Naive thymus-derived CD8-positive, alpha-beta T cell (primary cell): ENCODE measurements around the gene B4GAT1. TPM values are rescaled to one million over a fixed set of nuclear protein-coding genes. Genes with fewer than 3 reads are reported as not detected.

Source experiments
- ATAC-seq, 2 donors: fragments of 150-1000 bp; cut with Tn5 transposase in 1 of 2; sonication (Bioruptor Pico), chemical (Tn5 transposase) in 1 of 2; 1 replicate in 1 of 2; 2 replicates in 1 of 2; pipeline ENCODE4 v1.10.0; 2021; ENCODE audit warnings: mild to moderate bottlenecking in 2 of 2, moderate library complexity in 2 of 2
- POLR2A ChIA-PET: fragments of 350-600 bp; sonication (Branson Sonifier 250); formaldehyde crosslinking; loops from one replicate; lab custom pipeline; 2021; ENCODE audit warnings: antibody characterized with exemption; lab: Charles Lee
- DNase-seq, 10 donors: peaks; one replicate each; pipeline versions ENCODE4 v3.0.0 to v3.0.0-alpha.2; 2020 to 2022
- H3K27ac Mint-ChIP-seq, 10 donors: one replicate each; pipeline ENCODE4 v1.8.0; 2020 to 2022; ENCODE audit warnings: mild to moderate bottlenecking in 10 of 10, mixed read lengths in 10 of 10, moderate library complexity in 4 of 10, inconsistent platforms in 1 of 10
- H3K27me3 Mint-ChIP-seq, 5 donors: one replicate each; pipeline ENCODE4 v1.8.0; 2021 to 2022; ENCODE audit warnings: mixed read lengths in 5 of 5
- H3K36me3 Mint-ChIP-seq, 3 donors: one replicate each; pipeline ENCODE4 v1.8.0; 2020 to 2022; ENCODE audit warnings: mixed read lengths in 3 of 3, mild to moderate bottlenecking in 2 of 3, inconsistent platforms in 1 of 3
- H3K4me1 Mint-ChIP-seq, 4 donors: one replicate each; pipeline ENCODE4 v1.8.0; 2021 to 2022; ENCODE audit warnings: mixed read lengths in 4 of 4
- H3K4me3 Mint-ChIP-seq, 10 donors: one replicate each; pipeline ENCODE4 v1.8.0; 2020 to 2022; ENCODE audit warnings: mild to moderate bottlenecking in 10 of 10, mixed read lengths in 10 of 10, moderate library complexity in 6 of 10, inconsistent platforms in 1 of 10
- H3K9me3 Mint-ChIP-seq, 9 donors: one replicate each; pipeline ENCODE4 v1.8.0; 2020 to 2022; ENCODE audit warnings: mixed read lengths in 9 of 9, mild to moderate bottlenecking in 3 of 9, inconsistent platforms in 1 of 9, moderate library complexity in 1 of 9
- polyA plus RNA-seq, 3 donors: library from polyadenylated mRNA; unstranded; fragments of 300-500 nt; fragmentation: Illumina TruSeq; gene quantifications; one replicate each; pipeline ENCODE4 v1.2.3, GENCODE V29; 2021
- total RNA-seq, 8 experiments: library from RNA in 2 of 8; stranded (reverse) in 2 of 8; gene quantifications; one replicate each; pipeline ENCODE4 v1.2.3 and lab custom pipeline; 2021 to 2026

Gene B4GAT1
- total and polyA plus RNA-seq, 5 experiments from 2014 or later = 7.1 to 12.1 (median 7.5) TPM

- H3K36me3 Mint-ChIP-seq = peaks cover 0 to 4% (median 4%) of the 10 kb centered on the region in 3 donors
- peak overlapping the region; percentile 84 to 100 (median 100) for H3K27ac Mint-ChIP-seq
- peak overlapping the region; percentile 73 to 97 (median 90) for H3K4me3 Mint-ChIP-seq
- peaks cover 33 to 70% (median 57%) of the 10 kb centered on the region in 4 donors for H3K4me1 Mint-ChIP-seq
- POLR2A ChIA-PET = interaction anchor here (0.5 to 7.7 kb wide), 25 partner anchors 8 to 1036 kb away, joined by 3 to 126 read pairs (median 4); partner anchors contain the start of genes B4GAT1, BRMS1, CCDC85B and CFL1
- DNase-seq (peak in 9 of 10 donors; percentile 58 to 88 (median 71)), ATAC-seq (peak; percentile 23 to 34)
- peaks cover 0 to 6% (median 0%) of the 10 kb centered on the region in 9 donors for H3K9me3 Mint-ChIP-seq
- no peaks in the 10 kb centered on the region for H3K27me3 Mint-ChIP-seq
Observed at GRCh38 chr11:66317322-66317722, 30.1 kb downstream of the B4GAT1 start.

- peak in 5 of 10 donors; percentile 37 to 75 (median 61) for DNase-seq
- ATAC-seq = no peak
- Mint-ChIP-seq H3K9me3 (peaks cover 0 to 6% (median 0%) of the 10 kb centered on the region in 9 donors), H3K27ac (peak within 1 kb of the TSS; percentile 92 to 100 (median 100)), H3K27me3 (no peaks in the 10 kb centered on the region), H3K36me3 (peaks cover 0 to 4% (median 4%) of the 10 kb centered on the region in 3 donors), H3K4me1 (peaks cover 30 to 65% (median 53%) of the 10 kb centered on the region in 4 donors), H3K4me3 (peak within 1 kb of the TSS; percentile 73 to 99 (median 97))
- POLR2A ChIA-PET = interaction anchor here (0.5 to 7.7 kb wide), 25 partner anchors 9 to 1456 kb away, joined by 3 to 126 read pairs (median 4); partner anchors contain the start of genes B4GAT1, BRMS1, CCDC85B and MALAT1
Observed at GRCh38 chr11:66316849-66317251, 30.6 kb downstream of the B4GAT1 start, which contains the start of gene CD248. Gene CD248, minus strand, starts transcription at chr11:66317044. Its CDS starts 17 bp downstream, at chr11:66317027.

GRCh38 chr11:66315921-66316811, 31.3 kb downstream of the B4GAT1 start:
- peak in 9 of 10 donors; percentile 46 to 86 (median 68) for DNase-seq

DNA sequence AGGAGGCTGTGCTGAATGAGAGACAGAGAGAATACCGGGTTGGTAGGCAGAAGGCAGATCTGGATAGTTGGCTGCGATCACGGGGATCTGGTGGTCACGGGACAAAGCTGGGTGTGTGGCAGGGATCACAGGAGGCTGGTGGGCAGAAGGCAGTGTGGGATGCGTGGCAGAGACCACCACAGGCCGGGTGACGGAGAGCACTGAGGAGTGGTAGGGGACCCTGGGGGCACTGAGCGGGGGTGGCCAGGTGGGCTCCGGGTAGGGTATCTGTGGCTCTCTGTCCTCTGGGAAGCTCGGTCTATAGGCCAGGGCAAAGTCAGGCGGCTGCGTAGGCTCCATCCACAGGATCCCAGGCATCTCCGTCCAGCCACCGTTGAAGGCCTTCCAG, 31.9 kb downstream of the B4GAT1 start:
- DNase-seq = peak in 2 of 10 donors; percentile 20 to 58
- Mint-ChIP-seq H3K27me3 (no peaks in the 10 kb centered on the region), H3K27ac (peak overlapping the region; percentile 92 to 100 (median 99)), H3K9me3 (peaks cover 0 to 6% (median 0%) of the 10 kb centered on the region in 9 donors), H3K36me3 (peaks cover 0 to 4% (median 4%) of the 10 kb centered on the region in 3 donors), H3K4me1 (peaks cover 31 to 60% (median 50%) of the 10 kb centered on the region in 4 donors), H3K4me3 (peak overlapping the region; percentile 73 to 99 (median 96))
- POLR2A ChIA-PET = interaction anchor here (0.7 to 7.7 kb wide), 12 partner anchors 10 to 1182 kb away, joined by 3 to 126 read pairs (median 9); partner anchors contain the start of genes B4GAT1, BRMS1, MALAT1 and RAB1B
- no peak for ATAC-seq

More at GRCh38 chr11:66315921-66316811, 31.3 kb downstream of the B4GAT1 start:
- POLR2A ChIA-PET = interaction anchor here (0.6 to 7.7 kb wide), 22 partner anchors 9 to 1455 kb away, joined by 3 to 126 read pairs (median 5); partner anchors contain the start of genes B4GAT1, BRMS1, MALAT1 and MRPL11
- peaks cover 0 to 6% (median 0%) of the 10 kb centered on the region in 9 donors for H3K9me3 Mint-ChIP-seq
- ATAC-seq = peak in 1 of 2 donors; percentile 6
- H3K27ac Mint-ChIP-seq = peak overlapping the region; percentile 92 to 100 (median 99)
- no peaks in the 10 kb centered on the region for H3K27me3 Mint-ChIP-seq
- H3K4me1 Mint-ChIP-seq = peaks cover 31 to 60% (median 52%) of the 10 kb centered on the region in 4 donors
- peaks cover 0 to 4% (median 4%) of the 10 kb centered on the region in 3 donors for H3K36me3 Mint-ChIP-seq
- peak overlapping the region; percentile 73 to 99 (median 96) for H3K4me3 Mint-ChIP-seq

- peaks cover 0 to 6% (median 0%) of the 10 kb centered on the region in 9 donors for H3K9me3 Mint-ChIP-seq
Observed at GRCh38 chr11:66314561-66315497, 32.6 kb downstream of the B4GAT1 start.

DNA sequence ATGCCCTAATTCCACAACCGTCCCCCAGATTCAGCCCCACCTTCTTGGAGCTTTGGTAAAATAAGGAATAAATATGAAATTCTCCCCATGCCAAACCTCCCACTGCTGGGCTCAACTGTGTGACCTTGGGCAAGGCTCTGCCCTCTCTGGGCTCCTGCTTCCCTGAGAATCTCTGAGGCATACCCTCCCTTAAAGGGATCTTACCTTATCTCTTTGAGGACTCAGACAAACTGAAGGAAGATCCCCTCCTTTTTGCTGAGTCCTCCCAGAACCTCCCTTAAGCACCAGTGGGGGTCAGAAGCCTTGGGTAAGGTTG, 33.3 kb downstream of the B4GAT1 start:
- peaks cover 0 to 6% (median 0%) of the 10 kb centered on the region in 9 donors for H3K9me3 Mint-ChIP-seq
- H3K36me3 Mint-ChIP-seq = peaks cover 0 to 4% (median 4%) of the 10 kb centered on the region in 3 donors

More at GRCh38 chr11:66314561-66315497, 32.6 kb downstream of the B4GAT1 start:
- Mint-ChIP-seq H3K4me3 (peak overlapping the region; percentile 73 to 99 (median 96)), H3K27ac (peak overlapping the region; percentile 92 to 100 (median 99)), H3K36me3 (peaks cover 0 to 4% (median 4%) of the 10 kb centered on the region in 3 donors), H3K4me1 (peaks cover 31 to 55% (median 44%) of the 10 kb centered on the region in 4 donors), H3K27me3 (no peaks in the 10 kb centered on the region)
- POLR2A ChIA-PET = interaction anchor here (0.9 to 7.7 kb wide), 9 partner anchors 7 to 990 kb away, joined by 3 to 126 read pairs (median 16); partner anchors contain the start of genes B4GAT1, BRMS1, RIN1 and YIF1A
- no peak for ATAC-seq
- peak in 1 of 10 donors; percentile 60 for DNase-seq

DNA sequence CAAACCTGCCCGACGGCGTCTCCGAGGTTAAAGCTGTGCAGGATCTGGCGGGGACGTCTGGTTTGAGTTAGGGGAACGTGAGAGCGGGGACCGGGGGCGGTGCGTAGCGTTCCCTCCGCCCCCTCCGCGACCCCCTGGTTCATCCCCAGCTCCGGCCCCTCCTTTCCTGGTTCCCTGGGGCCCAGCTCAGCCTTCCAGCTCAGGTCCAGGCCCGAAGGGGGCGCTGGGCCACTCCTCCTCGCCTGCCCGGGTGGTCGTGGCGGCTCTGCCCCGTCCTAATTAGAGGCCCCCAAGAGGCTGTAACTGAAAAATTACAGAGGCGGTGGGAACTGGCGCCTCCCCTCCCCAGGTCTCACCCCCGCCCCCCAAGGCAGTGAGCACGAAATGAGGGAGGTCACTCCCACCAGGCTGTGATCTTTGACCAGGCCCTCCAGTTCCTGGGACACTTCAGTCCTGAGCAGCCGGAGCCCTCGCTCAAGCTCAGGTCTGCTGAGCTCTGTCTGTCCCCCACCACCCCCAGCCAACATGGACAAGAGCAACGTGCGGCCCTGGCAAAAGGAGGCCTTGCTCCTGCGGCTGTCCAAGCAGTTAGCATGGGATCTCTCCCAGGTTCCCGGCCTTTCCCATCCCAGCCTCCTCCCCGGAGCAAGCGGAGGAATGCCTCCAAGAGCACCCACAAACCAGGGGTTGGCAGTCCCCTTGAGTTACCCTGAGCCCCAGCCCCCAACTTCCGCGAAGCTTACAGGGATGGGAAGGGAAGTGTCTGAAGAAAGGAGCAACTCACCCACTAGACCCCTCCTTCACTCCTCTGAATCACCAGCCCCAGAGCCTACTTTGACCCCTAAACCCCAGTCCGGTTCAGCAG, 33.9 kb downstream of the B4GAT1 start:
- H3K4me3 Mint-ChIP-seq = peak overlapping the region; percentile 73 to 99 (median 96)
- peaks cover 0 to 4% (median 4%) of the 10 kb centered on the region in 3 donors for H3K36me3 Mint-ChIP-seq
- peaks cover 23 to 42% (median 32%) of the 10 kb centered on the region in 4 donors for H3K4me1 Mint-ChIP-seq
- no peak for ATAC-seq
- peak in 3 of 10 donors; percentile 17 to 64 (median 34) for DNase-seq
- H3K27me3 Mint-ChIP-seq = no peaks in the 10 kb centered on the region
- H3K9me3 Mint-ChIP-seq = peaks cover 0 to 3% (median 0%) of the 10 kb centered on the region in 9 donors
- peak overlapping the region; percentile 92 to 100 (median 99) for H3K27ac Mint-ChIP-seq
- POLR2A ChIA-PET = interaction anchor here (0.8 to 7.7 kb wide), 30 partner anchors 9 to 1535 kb away, joined by 3 to 126 read pairs (median 5); partner anchors contain the start of genes B4GAT1, BRMS1, CCDC85B and KAT5

More for the DNA sequence above, 33.3 kb downstream of the B4GAT1 start:
- Mint-ChIP-seq H3K4me1 (peaks cover 29 to 48% (median 38%) of the 10 kb centered on the region in 4 donors), H3K27me3 (no peaks in the 10 kb centered on the region), H3K4me3 (peak overlapping the region; percentile 73 to 99 (median 96)), H3K27ac (peak overlapping the region; percentile 92 to 100 (median 99))
- no peak for ATAC-seq
- DNase-seq = no peak
- POLR2A ChIA-PET = interaction anchor here (2.7 to 7.7 kb wide), 7 partner anchors 8 to 57 kb away, joined by 8 to 126 read pairs (median 45); partner anchors contain the start of genes B4GAT1, BRMS1, RIN1 and SLC29A2

DNA sequence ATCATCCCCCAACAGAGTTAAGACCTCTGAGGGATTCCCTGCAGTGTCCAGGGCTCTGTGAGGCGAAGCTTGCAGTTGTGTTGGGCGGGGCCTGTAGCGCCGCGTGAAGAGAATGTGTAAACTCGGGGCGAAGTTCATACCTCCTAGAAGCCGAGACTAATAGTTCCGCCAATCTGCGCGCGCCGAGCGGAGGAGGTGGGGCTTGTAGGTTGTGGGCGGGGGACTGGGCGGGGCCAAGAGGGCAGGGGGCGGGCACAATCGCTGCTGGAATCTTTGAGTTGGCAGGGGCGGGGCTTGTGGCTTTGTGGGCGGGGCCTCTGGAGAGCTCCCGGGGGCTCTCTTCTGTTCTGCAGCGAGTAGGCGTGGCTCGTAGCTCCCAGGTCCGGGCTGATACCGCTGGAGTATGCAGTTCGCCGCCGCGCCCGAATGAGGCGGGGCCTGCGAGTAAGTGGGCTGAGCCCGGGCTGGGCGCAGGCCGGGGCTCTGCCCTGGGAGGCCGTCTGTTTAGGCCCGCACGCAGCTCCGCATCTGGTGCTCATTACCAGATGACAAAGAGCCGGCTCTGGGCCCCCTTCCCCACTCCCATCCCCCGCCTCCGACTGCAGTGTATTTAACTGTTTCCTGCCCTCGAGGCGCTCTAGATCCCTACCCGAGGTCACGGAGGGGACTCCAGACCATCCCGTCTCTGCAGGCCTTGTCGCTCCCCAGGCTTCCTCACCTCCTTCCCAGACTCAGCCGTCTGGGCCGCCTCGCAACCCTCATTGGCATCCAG, 34.7 kb downstream of the B4GAT1 start:
- peak overlapping the region; percentile 73 to 99 (median 96) for H3K4me3 Mint-ChIP-seq
- ATAC-seq (peak; percentile 59 to 60), DNase-seq (peak; percentile 97 to 100 (median 99))
- peaks cover 0 to 4% (median 4%) of the 10 kb centered on the region in 3 donors for H3K36me3 Mint-ChIP-seq
- no peaks in the 10 kb centered on the region for H3K9me3 Mint-ChIP-seq
- no peaks in the 10 kb centered on the region for H3K27me3 Mint-ChIP-seq
- POLR2A ChIA-PET = interaction anchor here (0.6 to 7.7 kb wide), 37 partner anchors 8 to 1534 kb away, joined by 3 to 126 read pairs (median 5); partner anchors contain the start of genes B4GAT1, BRMS1, CCDC85B and KAT5
- H3K4me1 Mint-ChIP-seq = peaks cover 17 to 34% (median 25%) of the 10 kb centered on the region in 4 donors
- peak overlapping the region; percentile 92 to 100 (median 99) for H3K27ac Mint-ChIP-seq

DNA sequence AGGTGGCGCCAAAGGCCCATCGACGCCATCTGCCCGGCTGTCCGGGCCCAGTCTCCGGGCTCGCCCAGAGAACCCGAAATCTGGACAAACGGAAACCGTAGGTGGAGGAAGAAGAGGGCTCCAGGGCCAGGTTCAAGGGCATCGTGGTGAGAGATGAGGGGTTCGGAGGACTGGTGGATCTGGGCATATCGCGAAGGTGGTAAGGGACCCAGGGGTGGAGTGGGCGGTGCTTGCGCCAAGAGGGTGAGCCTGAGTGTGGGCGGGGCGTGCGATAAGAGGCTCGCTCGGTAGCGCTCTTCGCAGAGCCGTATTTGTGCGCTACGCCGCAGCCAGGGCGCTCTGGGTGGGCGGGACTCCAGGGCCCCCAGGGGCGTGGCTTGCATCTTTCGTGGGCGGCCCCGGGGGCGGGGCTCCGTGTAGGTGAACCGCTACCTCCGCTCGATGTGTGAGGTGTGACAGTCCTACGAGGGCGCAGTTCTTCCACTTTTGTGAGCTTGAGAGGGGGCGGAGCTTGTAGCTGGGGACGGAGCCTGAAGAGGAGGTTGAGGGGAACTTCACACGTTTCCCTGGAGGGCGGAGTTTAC, 35.4 kb downstream of the B4GAT1 start:
- Mint-ChIP-seq H3K36me3 (peaks cover 0 to 4% (median 4%) of the 10 kb centered on the region in 3 donors), H3K27ac (peak overlapping the region; percentile 92 to 100 (median 99)), H3K4me1 (peaks cover 16 to 28% (median 20%) of the 10 kb centered on the region in 4 donors), H3K27me3 (no peaks in the 10 kb centered on the region), H3K9me3 (no peaks in the 10 kb centered on the region), H3K4me3 (peak overlapping the region; percentile 73 to 99 (median 96))
- ATAC-seq (peak; percentile 70 to 76), DNase-seq (peak; percentile 95 to 100 (median 100))
- POLR2A ChIA-PET = interaction anchor here (0.6 to 7.7 kb wide), 36 partner anchors 8 to 1533 kb away, joined by 3 to 126 read pairs (median 5); partner anchors contain the start of genes B4GAT1, BRMS1, CCDC85B and KAT5
